Stomach smooth muscle (tissue), 2 donors: ENCODE results near the gene ARHGAP22.

Experiments
- H3K27ac ChIP-seq: one replicate; pipeline ENCODE4 v1.7.0; 2013; ENCODE audit warnings: mild to moderate bottlenecking, low read length, inconsistent platforms
- H3K27me3 ChIP-seq, 2 donors: one replicate each; pipeline ENCODE4 v1.7.0; 2013; ENCODE audit warnings: low read length in 2 of 2; ENCODE audit not compliant: insufficient read depth in 2 of 2, control insufficient read depth in 1 of 2
- H3K36me3 ChIP-seq, 2 donors: one replicate each; pipeline ENCODE4 v1.7.0; 2013; ENCODE audit warnings: low read length in 2 of 2; ENCODE audit not compliant: control insufficient read depth in 2 of 2, insufficient read depth in 2 of 2
- H3K4me1 ChIP-seq: one replicate; pipeline ENCODE4 v1.7.0; 2013; ENCODE audit warnings: low read length; ENCODE audit not compliant: control insufficient read depth, insufficient read depth
- H3K4me3 ChIP-seq, 2 donors: one replicate each; pipeline ENCODE4 v1.7.0; 2013; ENCODE audit warnings: low read length in 2 of 2
- H3K9ac ChIP-seq, 2 donors: one replicate each; pipeline ENCODE4 v1.7.0; 2013; ENCODE audit warnings: low read length in 2 of 2, mild to moderate bottlenecking in 1 of 2
- H3K9me3 ChIP-seq, 2 donors: one replicate each; pipeline ENCODE4 v1.7.0; 2013; ENCODE audit warnings: low read length in 2 of 2; ENCODE audit not compliant: control insufficient read depth in 2 of 2
- donor health status: healthy.
- donor health status: Pancreatic carcinoma.

The ARHGAP22 gene

GRCh38 chr10:48400129-48400849 lies 204.6 kb downstream of the ARHGAP22 start:
- H3K4me1 ChIP-seq, result no peaks in the 10 kb centered on the region
- no peak overlapping the region for H3K4me3 ChIP-seq
- no peak overlapping the region for H3K9ac ChIP-seq
- H3K9me3 ChIP-seq, result no peaks in the 10 kb centered on the region
- no peak overlapping the region for H3K27ac ChIP-seq
- no peaks in the 10 kb centered on the region for H3K36me3 ChIP-seq
- no peaks in the 10 kb centered on the region for H3K27me3 ChIP-seq

DNA sequence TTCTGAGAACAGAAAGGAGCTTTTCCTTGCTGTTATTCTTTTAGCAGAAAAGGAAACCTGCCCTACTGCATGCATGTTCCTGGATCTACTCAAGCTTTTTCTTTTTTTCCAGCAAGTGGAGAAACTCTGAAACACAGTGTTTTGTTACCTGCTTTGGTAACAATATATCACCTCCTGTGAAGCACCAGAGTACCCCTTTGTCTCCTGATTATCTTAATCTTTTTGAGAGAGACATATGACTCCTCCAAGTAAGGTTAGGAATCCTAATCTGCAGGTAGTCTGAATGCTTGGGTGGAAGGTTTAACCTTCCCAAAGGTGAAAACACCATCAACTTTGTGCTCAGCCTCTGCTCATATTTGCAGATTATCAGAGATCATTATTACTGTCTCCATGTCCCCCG lies 205.3 kb downstream of the ARHGAP22 start:
- no peaks in the 10 kb centered on the region for H3K9me3 ChIP-seq
- no peaks in the 10 kb centered on the region for H3K4me1 ChIP-seq
- H3K27ac ChIP-seq, result no peak overlapping the region
- no peaks in the 10 kb centered on the region for H3K27me3 ChIP-seq
- H3K4me3 ChIP-seq, result no peak overlapping the region
- no peak overlapping the region for H3K9ac ChIP-seq
- H3K36me3 ChIP-seq, result no peaks in the 10 kb centered on the region

GRCh38 chr10:48399056-48399541 lies 205.8 kb downstream of the ARHGAP22 start:
- H3K27ac ChIP-seq, result no peak overlapping the region
- no peaks in the 10 kb centered on the region for H3K36me3 ChIP-seq
- no peak overlapping the region for H3K9ac ChIP-seq

DNA sequence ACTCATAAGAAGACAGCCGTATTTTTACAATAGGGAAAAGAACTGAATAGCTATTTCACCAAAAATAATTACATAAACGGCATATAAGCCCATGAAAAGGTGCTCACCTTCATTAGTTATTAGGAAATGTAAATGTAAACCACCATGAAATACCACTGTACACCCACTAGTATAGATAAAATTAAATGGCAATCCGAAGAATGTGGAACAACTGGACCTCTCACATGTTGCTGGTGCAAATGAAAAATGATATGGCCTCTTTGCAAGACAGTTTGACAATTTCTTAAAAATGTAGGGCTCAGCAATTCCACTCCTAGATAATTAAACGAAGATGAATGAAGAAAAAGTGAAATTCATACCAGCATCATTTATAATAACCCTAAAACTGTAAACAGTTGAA lies 206.6 kb downstream of the ARHGAP22 start:
- no peak overlapping the region for H3K4me3 ChIP-seq
- no peaks in the 10 kb centered on the region for H3K4me1 ChIP-seq
- no peaks in the 10 kb centered on the region for H3K36me3 ChIP-seq
- no peaks in the 10 kb centered on the region for H3K27me3 ChIP-seq
- H3K9ac ChIP-seq, result no peak overlapping the region
- no peak overlapping the region for H3K27ac ChIP-seq
- no peaks in the 10 kb centered on the region for H3K9me3 ChIP-seq

More at GRCh38 chr10:48399056-48399541, 205.8 kb downstream of the ARHGAP22 start:
- no peaks in the 10 kb centered on the region for H3K27me3 ChIP-seq
- no peaks in the 10 kb centered on the region for H3K4me1 ChIP-seq
- H3K4me3 ChIP-seq, result no peak overlapping the region
- no peaks in the 10 kb centered on the region for H3K9me3 ChIP-seq
